ENCODE data around the gene MAGI1. TPM values are rescaled to one million over a fixed set of nuclear protein-coding genes. Genes with fewer than 3 reads are reported as not detected.

The MAGI1 gene
- 14.5 and 16.9 TPM in 2 replicates for total RNA-seq (2014; rRNA removed; shearing (Covaris generic))

- no peaks in the 10 kb centered on the region for H3K36me3 ChIP-seq
- H3K27ac ChIP-seq: peak within 1 kb of the TSS; percentile 71
- H3K9me3 ChIP-seq (replicated peaks): no peaks in the 10 kb centered on the region
- DNase-seq: peak; percentile 85 to 87
- no peaks in the 10 kb centered on the region for H3K4me1 ChIP-seq
- peak within 1 kb of the TSS; percentile 72 for H3K4me3 ChIP-seq
- H3K27me3 ChIP-seq: no peaks in the 10 kb centered on the region
These were observed at the start of gene MAGI1 for GRCh38 chr3:66038726-66039589. Gene MAGI1, minus strand, starts transcription at chr3:66038918. Its CDS starts 610 bp downstream, at chr3:66038308.

- Histone ChIP-seq H3K27me3 (no peaks in the 10 kb centered on the region), H3K4me3 (no peak overlapping the region), H3K36me3 (no peaks in the 10 kb centered on the region), H3K9me3 (replicated peaks) (no peaks in the 10 kb centered on the region), H3K27ac (no peak overlapping the region), H3K4me1 (no peaks in the 10 kb centered on the region)
- DNase-seq: no peak
These were observed 45.1 kb upstream of the MAGI1 start for GRCh38 chr3:66083784-66084213.

GRCh38 chr3:66083096-66083678 is 44.5 kb upstream of the MAGI1 start:
- Histone ChIP-seq H3K4me1 (no peaks in the 10 kb centered on the region), H3K27ac (no peak overlapping the region), H3K4me3 (no peak overlapping the region), H3K36me3 (no peaks in the 10 kb centered on the region), H3K27me3 (no peaks in the 10 kb centered on the region), H3K9me3 (replicated peaks) (no peaks in the 10 kb centered on the region)
- DNase-seq: no peak

- Histone ChIP-seq H3K27me3 (no peaks in the 10 kb centered on the region), H3K4me1 (no peaks in the 10 kb centered on the region), H3K27ac (no peak overlapping the region), H3K9me3 (replicated peaks) (no peaks in the 10 kb centered on the region), H3K4me3 (no peak overlapping the region), H3K36me3 (no peaks in the 10 kb centered on the region)
- DNase-seq: no peak
These were observed 44.0 kb upstream of the MAGI1 start for GRCh38 chr3:66082679-66083078.

GRCh38 chr3:66080167-66080566 is 41.4 kb upstream of the MAGI1 start:
- H3K4me3 ChIP-seq: no peak overlapping the region
- H3K36me3 ChIP-seq: no peaks in the 10 kb centered on the region
- DNase-seq: no peak
- H3K27me3 ChIP-seq: no peaks in the 10 kb centered on the region
- no peak overlapping the region for H3K27ac ChIP-seq
- H3K9me3 ChIP-seq (replicated peaks): no peaks in the 10 kb centered on the region
- H3K4me1 ChIP-seq: no peaks in the 10 kb centered on the region

- Histone ChIP-seq H3K36me3 (no peaks in the 10 kb centered on the region), H3K4me3 (no peak overlapping the region), H3K9me3 (replicated peaks) (no peaks in the 10 kb centered on the region), H3K27me3 (no peaks in the 10 kb centered on the region), H3K4me1 (no peaks in the 10 kb centered on the region), H3K27ac (no peak overlapping the region)
- no peak for DNase-seq
These were observed 39.3 kb upstream of the MAGI1 start for GRCh38 chr3:66077973-66078372.

- Histone ChIP-seq H3K36me3 (no peaks in the 10 kb centered on the region), H3K27me3 (no peaks in the 10 kb centered on the region), H3K4me1 (no peaks in the 10 kb centered on the region), H3K4me3 (no peak overlapping the region), H3K27ac (no peak overlapping the region), H3K9me3 (replicated peaks) (no peaks in the 10 kb centered on the region)
- DNase-seq: no peak
These were observed 38.2 kb upstream of the MAGI1 start for GRCh38 chr3:66076861-66077470.

- DNase-seq: peak in 1 of 2 experiments; percentile 10
- Histone ChIP-seq H3K36me3 (no peaks in the 10 kb centered on the region), H3K4me1 (no peaks in the 10 kb centered on the region), H3K9me3 (replicated peaks) (no peaks in the 10 kb centered on the region), H3K27ac (no peak overlapping the region), H3K4me3 (no peak overlapping the region), H3K27me3 (no peaks in the 10 kb centered on the region)
These were observed 36.6 kb upstream of the MAGI1 start for GRCh38 chr3:66075281-66075680.

- Histone ChIP-seq H3K27me3 (no peaks in the 10 kb centered on the region), H3K9me3 (replicated peaks) (no peaks in the 10 kb centered on the region), H3K36me3 (no peaks in the 10 kb centered on the region), H3K27ac (no peak overlapping the region), H3K4me3 (no peak overlapping the region), H3K4me1 (no peaks in the 10 kb centered on the region)
- peak; percentile 2 to 42 for DNase-seq
These were observed 34.9 kb upstream of the MAGI1 start for GRCh38 chr3:66073464-66074141.

- Histone ChIP-seq H3K36me3 (no peaks in the 10 kb centered on the region), H3K9me3 (replicated peaks) (no peaks in the 10 kb centered on the region), H3K4me1 (no peaks in the 10 kb centered on the region), H3K27me3 (no peaks in the 10 kb centered on the region), H3K27ac (no peak overlapping the region), H3K4me3 (no peak overlapping the region)
- no peak for DNase-seq
These were observed 29.5 kb upstream of the MAGI1 start for GRCh38 chr3:66068255-66068654.

- H3K27me3 ChIP-seq: no peaks in the 10 kb centered on the region
- H3K27ac ChIP-seq: no peak overlapping the region
- H3K4me3 ChIP-seq: no peak overlapping the region
- no peaks in the 10 kb centered on the region for H3K4me1 ChIP-seq
- no peaks in the 10 kb centered on the region for H3K9me3 ChIP-seq (replicated peaks)
- H3K36me3 ChIP-seq: no peaks in the 10 kb centered on the region
- DNase-seq: peak in 1 of 2 experiments; percentile 13
These were observed 28.4 kb upstream of the MAGI1 start for GRCh38 chr3:66066963-66067617.

- Histone ChIP-seq H3K9me3 (replicated peaks) (no peaks in the 10 kb centered on the region), H3K27ac (no peak overlapping the region), H3K4me1 (no peaks in the 10 kb centered on the region), H3K27me3 (no peaks in the 10 kb centered on the region), H3K36me3 (no peaks in the 10 kb centered on the region), H3K4me3 (no peak overlapping the region)
- no peak for DNase-seq
These were observed 16.6 kb upstream of the MAGI1 start for GRCh38 chr3:66055289-66055688.

- no peak overlapping the region for H3K27ac ChIP-seq
- H3K36me3 ChIP-seq: no peaks in the 10 kb centered on the region
- H3K4me3 ChIP-seq: no peak overlapping the region
- DNase-seq: no peak
- no peaks in the 10 kb centered on the region for H3K27me3 ChIP-seq
- no peaks in the 10 kb centered on the region for H3K9me3 ChIP-seq (replicated peaks)
- H3K4me1 ChIP-seq: no peaks in the 10 kb centered on the region
These were observed 14.9 kb upstream of the MAGI1 start for GRCh38 chr3:66053550-66054094.

All from SJCRH30 (cell line).